AML-193 (cell line): ENCODE measurements around the gene NR1H2.
"Not testable (repeated sequence)": the region's sequence is repeated elsewhere in the genome, so short reads cannot be mapped to it uniquely, and the experiment has no call there.

Source experiments
- DNase-seq, 2 experiments: peaks; one replicate each; lab custom pipeline; 2025; lab: John Stamatoyannopoulos, UW

The NR1H2 gene

GRCh38 chr19:50378863-50379236 lies 2.6 kb downstream of the NR1H2 start:
- no peak for DNase-seq

- DNase-seq: no peak
These were observed 3.3 kb downstream of the NR1H2 start for GRCh38 chr19:50379602-50380001.

- no peak for DNase-seq
These were observed 3.9 kb downstream of the NR1H2 start for GRCh38 chr19:50380137-50380536.

GRCh38 chr19:50380751-50381151 lies 4.5 kb downstream of the NR1H2 start:
- no peak for DNase-seq

GRCh38 chr19:50381881-50382729 lies 5.8 kb downstream of the NR1H2 start:
- DNase-seq: no peak

GRCh38 chr19:50383001-50383851 lies 7.0 kb downstream of the NR1H2 start:
- no peak for DNase-seq

GRCh38 chr19:50383852-50384684 lies 7.8 kb downstream of the NR1H2 start, which contains the start of gene POLD1:
POLD1 (plus strand) TSS chr19:50384347; CDS start chr19:50398852, 14,505 bp downstream.
- DNase-seq: peak; percentile 96 to 98

GRCh38 chr19:50384685-50385535 lies 8.7 kb downstream of the NR1H2 start:
- DNase-seq: peak in 1 of 2 experiments; percentile 24

GRCh38 chr19:50387176-50387867 lies 11.1 kb downstream of the NR1H2 start:
- DNase-seq: no peak

- DNase-seq: no peak
These were observed 11.6 kb downstream of the NR1H2 start for GRCh38 chr19:50387868-50388245.

- not testable (repeated sequence) for DNase-seq
These were observed 14.0 kb downstream of the NR1H2 start for GRCh38 chr19:50390295-50390694.

- not testable (repeated sequence) for DNase-seq
These were observed 14.7 kb downstream of the NR1H2 start for GRCh38 chr19:50390952-50391351.

GRCh38 chr19:50392759-50393158 lies 16.5 kb downstream of the NR1H2 start:
- no peak for DNase-seq

GRCh38 chr19:50393589-50393988 lies 17.3 kb downstream of the NR1H2 start:
- no peak for DNase-seq

- no peak for DNase-seq
These were observed 17.8 kb downstream of the NR1H2 start for GRCh38 chr19:50394017-50394416.

- DNase-seq: no peak
These were observed 22.6 kb downstream of the NR1H2 start for GRCh38 chr19:50398675-50399367.

- no peak for DNase-seq
These were observed 23.1 kb downstream of the NR1H2 start for GRCh38 chr19:50399368-50399745.

- DNase-seq: no peak
These were observed 25.6 kb downstream of the NR1H2 start for GRCh38 chr19:50401605-50402450.
